Esophagus (tissue), 2 donors: Measurements from ENCODE around the gene CIT. TPM values are rescaled to one million over a fixed set of nuclear protein-coding genes. Genes with fewer than 3 reads are reported as not detected.

ENCODE experiments used
- H3K27ac ChIP-seq, 2 donors: one replicate each; pipeline ENCODE4 v1.5.1; 2013; ENCODE audit warnings: low read depth in 2 of 2, mild to moderate bottlenecking in 2 of 2, inconsistent platforms in 1 of 2, low read length in 1 of 2, moderate library complexity in 1 of 2
- H3K27me3 ChIP-seq, 2 donors: one replicate each; pipeline ENCODE4 v1.6.1; 2013; ENCODE audit warnings: low read length in 2 of 2, control low read depth in 1 of 2, mild to moderate bottlenecking in 1 of 2; ENCODE audit not compliant: insufficient read depth in 2 of 2, control insufficient read depth in 1 of 2
- H3K36me3 ChIP-seq, 2 donors: one replicate each; pipeline ENCODE4 v1.6.1; 2013; ENCODE audit warnings: low read length in 1 of 2; ENCODE audit not compliant: control insufficient read depth in 2 of 2, insufficient read depth in 2 of 2
- H3K4me1 ChIP-seq, 2 donors: one replicate each; pipeline ENCODE4 v1.6.1; 2013; ENCODE audit warnings: low read length in 1 of 2; ENCODE audit not compliant: control insufficient read depth in 2 of 2, insufficient read depth in 2 of 2
- H3K4me3 ChIP-seq, 2 donors: one replicate each; pipeline ENCODE4 v1.5.1; 2013; ENCODE audit warnings: low read length in 2 of 2, mild to moderate bottlenecking in 2 of 2, low read depth in 1 of 2, moderate library complexity in 1 of 2
- H3K9me3 ChIP-seq, 2 donors: one replicate each; pipeline ENCODE4 v1.6.1; 2013; ENCODE audit warnings: mild to moderate bottlenecking in 2 of 2, low read depth in 1 of 2, low read length in 1 of 2, moderate library complexity in 1 of 2; ENCODE audit not compliant: control insufficient read depth in 2 of 2, insufficient read depth in 1 of 2
- WGBS, 2 donors: extraction: QIAGEN DNeasy Blood & Tissue Kit; methylation state at CpG; one replicate each; pipeline ENCODE4 v1.1.7; 2013; 5-methylcytosine and 5-hydroxymethylcytosine counted together
- polyA plus RNA-seq, 2 donors: library from polyadenylated mRNA; stranded (reverse); fragments of 200-250 nt; gene quantifications; one replicate each; pipeline ENCODE4 v1.2.3, GENCODE V29; 2013
- donor health status: healthy with polysubstance abuse.
- donor health status: Bipolar disorder and iron deficiency.

CIT gene
- polyA plus RNA-seq, 2 donors = 2.9 to 4.1 TPM

- no peaks in the 10 kb centered on the region for H3K36me3 ChIP-seq
- no peaks in the 10 kb centered on the region for H3K9me3 ChIP-seq
- no peak overlapping the region for H3K27ac ChIP-seq
- WGBS, 2 donors = 95 to 97% methylated on average over 14 of the region's 14 CpGs
- no peaks in the 10 kb centered on the region for H3K27me3 ChIP-seq
- no peak overlapping the region for H3K4me3 ChIP-seq
- H3K4me1 ChIP-seq = no peaks in the 10 kb centered on the region
Measured at GRCh38 chr12:119838826-119839600, 38.1 kb downstream of the CIT start.

GRCh38 chr12:119836781-119837180, 40.3 kb downstream of the CIT start:
- H3K27ac ChIP-seq = no peak overlapping the region
- no peaks in the 10 kb centered on the region for H3K4me1 ChIP-seq
- no peaks in the 10 kb centered on the region for H3K27me3 ChIP-seq
- WGBS, 2 donors = 76 to 88% methylated on average over 1 of the region's 1 CpG
- no peaks in the 10 kb centered on the region for H3K36me3 ChIP-seq
- H3K4me3 ChIP-seq = no peak overlapping the region
- no peaks in the 10 kb centered on the region for H3K9me3 ChIP-seq

GRCh38 chr12:119835068-119835467, 42.1 kb downstream of the CIT start:
- H3K4me1 ChIP-seq = no peaks in the 10 kb centered on the region
- H3K27me3 ChIP-seq = no peaks in the 10 kb centered on the region
- no peak overlapping the region for H3K27ac ChIP-seq
- no peaks in the 10 kb centered on the region for H3K9me3 ChIP-seq
- H3K36me3 ChIP-seq = no peaks in the 10 kb centered on the region
- no peak overlapping the region for H3K4me3 ChIP-seq
- 82 to 88% methylated on average over 2 of the region's 2 CpGs for WGBS, 2 donors

- Histone ChIP-seq H3K36me3 (no peaks in the 10 kb centered on the region), H3K9me3 (no peaks in the 10 kb centered on the region), H3K4me3 (no peak overlapping the region), H3K27ac (no peak overlapping the region), H3K27me3 (no peaks in the 10 kb centered on the region), H3K4me1 (no peaks in the 10 kb centered on the region)
- 84 to 87% methylated on average over 1 of the region's 1 CpG for WGBS, 2 donors
Measured at GRCh38 chr12:119829439-119829838, 47.7 kb downstream of the CIT start.

GRCh38 chr12:119828300-119828699, 48.8 kb downstream of the CIT start:
- Histone ChIP-seq H3K9me3 (no peaks in the 10 kb centered on the region), H3K27me3 (no peaks in the 10 kb centered on the region), H3K4me1 (no peaks in the 10 kb centered on the region), H3K36me3 (no peaks in the 10 kb centered on the region), H3K27ac (no peak overlapping the region), H3K4me3 (no peak overlapping the region)
- WGBS, 2 donors = 93 to 96% methylated on average over 5 of the region's 5 CpGs

DNA sequence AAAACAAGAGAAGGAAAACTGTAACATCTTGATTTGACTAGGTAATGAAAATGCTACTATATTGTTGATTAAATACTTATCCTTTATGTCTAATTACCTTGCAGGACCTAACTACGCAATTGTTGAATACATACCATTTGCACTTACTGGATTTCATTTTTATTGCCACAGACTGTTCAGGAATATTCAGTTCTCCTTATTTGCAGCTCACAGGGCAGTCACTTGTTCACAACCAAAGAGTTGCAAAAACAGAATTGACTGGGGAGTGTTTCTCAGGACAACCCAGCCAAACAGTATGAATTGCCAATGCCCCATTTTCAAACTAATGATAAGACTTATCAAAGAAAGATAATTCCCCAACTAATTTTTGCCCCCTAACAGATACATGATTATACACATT, 49.4 kb downstream of the CIT start:
- 95 to 100% methylated on average over 1 of the region's 1 CpG for WGBS, 2 donors
- no peaks in the 10 kb centered on the region for H3K27me3 ChIP-seq
- H3K4me3 ChIP-seq = no peak overlapping the region
- no peaks in the 10 kb centered on the region for H3K36me3 ChIP-seq
- no peaks in the 10 kb centered on the region for H3K4me1 ChIP-seq
- H3K9me3 ChIP-seq = no peaks in the 10 kb centered on the region
- H3K27ac ChIP-seq = no peak overlapping the region

GRCh38 chr12:119826661-119827445, 50.3 kb downstream of the CIT start:
- Histone ChIP-seq H3K27me3 (no peaks in the 10 kb centered on the region), H3K4me1 (no peaks in the 10 kb centered on the region), H3K36me3 (no peaks in the 10 kb centered on the region), H3K9me3 (no peaks in the 10 kb centered on the region), H3K27ac (no peak overlapping the region), H3K4me3 (no peak overlapping the region)
- 77 to 81% methylated on average over 6 of the region's 6 CpGs for WGBS, 2 donors

DNA sequence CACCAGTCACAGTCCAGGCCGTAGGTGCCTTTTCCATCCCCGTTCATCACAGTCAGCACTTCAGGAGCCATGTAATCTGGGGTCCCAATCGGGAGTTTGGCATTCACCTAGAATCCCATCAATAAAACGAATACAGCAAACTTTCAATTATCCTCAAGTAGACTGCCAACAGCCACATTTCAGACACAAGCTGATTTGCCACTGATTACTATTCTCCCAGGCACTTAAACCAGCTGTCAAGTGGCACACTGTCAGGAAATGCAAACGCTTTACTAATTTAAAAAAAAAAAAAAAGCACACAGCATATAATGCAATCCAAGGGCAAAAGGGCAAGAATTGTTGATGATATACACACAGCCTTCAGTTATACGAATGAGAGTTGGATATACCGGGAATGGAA, 51.9 kb downstream of the CIT start:
- H3K9me3 ChIP-seq = no peaks in the 10 kb centered on the region
- 89 to 93% methylated on average over 7 of the region's 7 CpGs for WGBS, 2 donors
- H3K36me3 ChIP-seq = no peaks in the 10 kb centered on the region
- H3K27me3 ChIP-seq = no peaks in the 10 kb centered on the region
- no peaks in the 10 kb centered on the region for H3K4me1 ChIP-seq
- no peak overlapping the region for H3K27ac ChIP-seq
- H3K4me3 ChIP-seq = no peak overlapping the region

GRCh38 chr12:119822046-119822445, 55.1 kb downstream of the CIT start:
- 61 to 68% methylated on average over 2 of the region's 2 CpGs for WGBS, 2 donors
- Histone ChIP-seq H3K4me1 (no peaks in the 10 kb centered on the region), H3K27ac (no peak overlapping the region), H3K9me3 (no peaks in the 10 kb centered on the region), H3K27me3 (no peaks in the 10 kb centered on the region), H3K36me3 (no peaks in the 10 kb centered on the region), H3K4me3 (no peak overlapping the region)
